ACHN (cell line): Measurements from ENCODE around the gene IQCK.
A peak's percentile ranks its signal among the peaks of the same experiment; 100 is the strongest.
"Not testable (repeated sequence)": the region's sequence is repeated elsewhere in the genome, so short reads cannot be mapped to it uniquely, and the experiment has no call there.

Experiments
- DNase-seq: peaks from one replicate; pipeline ENCODE4 v3.0.0-alpha.2; 2015
- in situ Hi-C: cut with HindIII; loops from 2 replicates; pipeline ENCODE4 v1.10.0; 2017; ENCODE audit warnings: low sequenced_read_pairs, low pct_ligation_motif_present, low pct_unique_long_range_greater_than_20kb

IQCK gene

DNA sequence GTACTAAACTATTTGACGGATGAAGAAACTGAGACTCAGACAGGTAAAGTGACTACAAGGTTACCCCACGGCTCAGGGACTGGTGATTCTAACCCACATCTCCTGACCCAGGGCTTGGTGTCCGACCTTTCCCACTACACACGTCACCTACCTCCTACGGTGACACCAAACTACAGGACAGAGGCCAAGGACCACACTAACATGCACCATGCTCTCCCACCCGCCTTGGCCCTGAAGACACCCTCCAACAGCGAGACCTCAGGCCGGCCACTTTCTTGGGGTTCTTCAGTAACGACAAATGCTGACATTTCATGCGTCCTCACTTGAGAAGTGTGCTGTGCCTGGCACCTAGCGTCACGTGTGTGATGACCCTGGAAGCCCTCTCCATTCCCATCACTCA, 6.4 kb upstream of the IQCK start:
- in situ Hi-C loops, result no loop called here
- no peak for DNase-seq

DNA sequence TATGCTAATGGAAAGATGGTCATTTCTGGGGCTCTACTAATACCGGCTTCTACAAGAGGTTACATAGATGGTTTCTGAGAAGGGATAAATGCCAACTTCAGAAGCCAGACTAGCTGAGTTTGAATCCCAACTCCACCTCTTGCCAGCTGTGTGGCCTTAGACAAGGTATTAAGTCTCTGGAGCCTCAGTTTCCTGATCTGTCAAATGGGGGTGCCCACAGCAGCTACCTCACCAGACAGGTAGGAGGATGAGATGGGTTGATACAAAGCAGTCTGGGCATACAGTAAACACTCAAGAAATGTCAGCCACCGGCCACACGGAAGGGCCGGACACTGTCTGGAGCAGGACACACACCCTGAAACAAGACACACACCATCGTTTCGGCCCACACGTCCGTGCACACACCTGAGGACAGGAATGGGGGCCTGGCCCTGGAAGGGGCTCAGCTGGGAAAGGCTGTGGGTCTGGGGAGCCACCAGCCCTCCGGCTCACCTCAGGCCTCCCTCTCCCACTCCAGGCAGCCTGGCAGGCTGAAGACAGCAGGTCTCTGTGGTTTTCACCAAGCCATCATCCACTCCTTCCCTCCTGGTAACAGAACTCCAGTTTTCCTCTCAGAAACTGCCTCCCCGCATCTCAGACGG, 5.5 kb upstream of the IQCK start:
- in situ Hi-C loops, result no loop called here
- no peak for DNase-seq

DNA sequence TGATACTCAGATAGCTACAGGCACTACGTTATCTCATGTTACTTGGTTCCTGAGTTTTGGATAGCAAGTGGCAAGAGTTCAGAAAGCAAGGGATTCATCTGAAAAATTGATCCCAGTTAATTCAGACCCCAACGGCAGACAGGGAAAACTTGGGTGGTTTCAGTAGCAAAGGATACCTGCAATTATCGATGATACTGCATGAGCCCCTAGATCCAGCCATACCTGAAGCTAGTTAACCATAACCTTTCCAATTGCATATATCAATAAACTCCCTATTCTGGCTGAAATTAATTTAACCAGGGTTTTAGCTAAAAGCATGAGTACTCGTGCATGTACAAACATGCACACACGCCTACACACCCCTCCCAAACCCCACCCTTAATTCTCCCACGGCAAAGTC, 4.4 kb upstream of the IQCK start:
- in situ Hi-C loops, result no loop called here
- DNase-seq, result no peak

DNA sequence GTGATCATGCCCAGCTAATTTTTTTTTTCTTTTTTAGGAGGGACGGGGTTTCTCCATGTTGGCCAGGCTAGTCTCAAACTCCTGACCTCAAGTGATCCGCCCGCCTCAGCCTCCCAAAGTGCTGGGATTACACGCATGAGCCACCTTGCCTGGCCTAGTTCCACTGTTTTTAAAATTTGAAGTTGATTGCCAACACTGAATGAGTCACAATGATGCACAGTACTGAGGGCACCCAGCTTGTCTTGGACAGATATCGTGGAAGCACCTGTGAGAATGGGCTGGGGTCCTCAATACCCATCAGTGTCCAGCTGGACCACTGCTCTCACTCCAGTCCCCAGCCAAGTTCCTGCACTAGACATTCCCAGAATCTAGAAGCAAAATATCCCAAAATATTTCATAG, 2.5 kb upstream of the IQCK start:
- peak; percentile 60 for DNase-seq
- in situ Hi-C loops, result no loop called here

DNA sequence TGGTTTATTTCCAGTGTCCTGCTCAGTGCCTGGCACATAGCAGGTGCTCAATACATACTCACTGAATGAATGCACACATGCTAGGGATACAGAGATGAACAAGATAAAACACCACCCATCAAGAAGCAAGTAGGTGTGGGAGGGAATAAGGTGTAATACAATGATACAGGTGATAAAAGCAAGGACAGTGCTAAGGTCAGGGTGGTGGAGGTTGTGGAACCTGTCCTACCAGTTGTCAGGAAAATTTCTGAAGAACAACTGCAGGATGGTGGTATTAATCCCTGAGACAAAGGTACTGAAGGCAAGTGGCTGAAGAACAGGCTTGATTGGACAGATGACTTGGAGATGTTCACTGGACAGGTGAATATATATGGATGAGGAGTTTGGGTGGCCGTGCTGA, 1.9 kb upstream of the IQCK start:
- DNase-seq, result no peak
- in situ Hi-C loops, result no loop called here

DNA sequence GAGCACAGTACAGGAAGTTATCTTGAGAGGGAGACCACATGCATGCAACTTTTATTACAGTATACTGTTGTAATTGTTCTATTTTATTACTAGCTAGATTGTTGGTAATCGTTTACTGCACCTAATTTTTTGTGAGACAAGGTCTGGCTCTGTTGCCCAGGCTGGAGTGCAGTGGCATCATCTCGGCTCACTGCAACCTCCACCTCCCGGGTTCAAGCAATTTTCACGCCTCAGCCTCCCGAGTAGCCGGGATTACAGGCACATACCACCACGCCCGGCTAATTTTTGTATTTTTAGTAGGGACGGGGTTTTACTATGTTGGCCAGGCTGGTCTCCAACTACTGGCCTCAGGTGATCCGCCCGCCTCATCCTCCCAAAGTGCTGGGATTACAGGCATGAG, 1.3 kb upstream of the IQCK start:
- in situ Hi-C loops, DNase-seq: not testable (repeated sequence)

DNA sequence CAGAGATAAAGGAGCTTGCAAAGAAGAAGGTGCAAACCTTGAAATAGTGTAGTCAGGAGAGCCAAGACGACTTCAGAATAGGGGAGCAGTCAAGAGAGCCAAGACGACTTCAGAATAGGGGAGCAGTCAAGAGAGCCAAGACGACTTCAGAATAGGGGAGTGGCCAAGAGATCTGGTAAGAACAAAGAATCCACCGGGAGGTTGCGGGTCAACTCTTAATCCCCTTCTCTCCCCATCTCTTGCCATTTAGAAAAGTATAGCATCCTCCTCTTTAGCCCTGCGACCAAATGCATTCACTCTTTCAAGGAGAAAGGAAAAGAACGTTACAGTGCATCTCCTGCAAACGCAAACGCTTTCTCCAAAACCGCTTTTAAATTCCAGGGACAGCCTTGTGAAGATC, 757 bp upstream of the IQCK start:
- in situ Hi-C loops, result no loop called here
- DNase-seq, result no peak

DNA sequence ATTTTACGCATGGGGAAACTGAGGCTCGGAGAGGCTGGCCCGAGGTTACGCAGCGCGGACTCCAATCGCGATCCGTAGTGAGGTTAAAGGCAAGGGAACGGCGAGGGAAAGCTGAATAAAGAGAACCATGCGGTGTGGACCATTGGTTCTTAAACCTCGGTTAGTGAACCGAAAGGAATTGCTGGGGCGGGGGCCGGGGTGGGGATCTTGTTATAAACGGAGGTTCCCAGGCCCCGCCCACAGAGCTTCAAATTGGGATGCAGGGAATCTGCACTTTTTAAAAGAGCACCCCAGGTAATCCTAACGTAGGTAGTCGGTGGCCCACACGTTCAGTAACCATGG, 524 bp downstream of the IQCK start:
- in situ Hi-C loops, result no loop called here
- no peak for DNase-seq

DNA sequence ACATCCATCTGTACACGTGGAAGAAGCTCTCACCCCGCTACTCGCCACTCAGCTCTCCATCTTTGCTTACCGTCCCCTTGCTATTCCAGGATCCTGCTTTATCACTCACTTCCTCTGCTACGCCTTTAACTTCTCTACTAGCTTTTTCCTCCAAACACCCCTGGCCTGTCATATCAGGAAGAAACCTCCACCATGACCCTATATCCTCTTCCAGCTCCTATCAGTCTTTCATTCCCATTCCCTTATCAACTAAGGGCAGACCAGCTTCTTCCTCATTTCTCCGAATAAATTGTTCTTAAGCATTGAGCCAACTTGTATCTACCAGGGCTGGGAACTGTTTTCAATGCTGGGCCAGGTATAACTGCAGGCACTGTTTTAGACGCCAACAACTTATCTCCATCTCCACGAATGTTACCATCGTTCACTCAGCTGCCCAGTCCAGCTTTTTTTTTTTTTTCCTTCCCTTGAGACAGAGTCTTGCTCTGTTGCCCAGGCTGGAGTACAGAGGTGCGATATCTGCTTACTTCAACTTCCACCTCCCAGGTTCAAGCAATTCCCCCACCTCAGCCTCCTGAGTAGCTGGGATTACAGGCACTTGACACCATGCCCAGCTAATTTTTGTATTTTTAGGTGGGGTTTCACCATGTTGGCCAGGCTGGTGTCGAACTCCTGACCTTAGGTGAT, 4.3 kb downstream of the IQCK start:
- in situ Hi-C loops, result no loop called here
- no peak for DNase-seq

DNA sequence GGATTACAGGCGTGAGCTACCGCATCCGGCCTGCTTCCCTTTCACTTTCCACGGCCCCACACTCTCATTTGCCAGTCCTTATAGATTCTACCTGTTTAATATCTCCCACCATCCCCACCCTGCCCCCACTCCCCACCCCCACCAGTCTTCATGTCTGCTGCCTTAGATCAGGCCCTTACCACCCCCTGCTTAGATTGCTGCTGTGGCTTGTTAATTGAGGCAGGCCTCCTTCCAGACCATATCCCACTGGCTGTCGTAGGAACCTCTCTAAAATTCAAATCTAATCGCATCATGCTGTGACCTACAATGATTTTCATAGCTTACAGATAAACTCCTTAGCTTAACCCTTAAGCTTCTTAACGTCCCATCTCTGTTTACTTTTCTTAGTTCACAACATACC, 4.9 kb downstream of the IQCK start:
- DNase-seq, result no peak
- in situ Hi-C loops, result no loop called here

DNA sequence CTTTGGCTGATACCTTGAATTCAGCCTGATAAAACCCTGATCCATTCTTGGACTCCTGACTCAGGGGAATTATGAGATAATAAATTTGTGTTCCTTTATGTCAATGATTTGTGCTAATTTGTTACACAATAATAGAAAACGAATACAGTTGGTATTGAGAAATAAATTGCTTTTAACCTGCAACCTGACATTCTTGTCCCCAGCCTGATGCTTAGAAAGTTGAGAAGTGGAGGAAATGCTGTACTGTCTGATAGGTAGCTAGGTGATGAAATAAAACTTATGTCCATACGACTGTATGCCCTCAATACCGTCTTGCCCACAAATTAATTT, 10.5 kb downstream of the IQCK start:
- in situ Hi-C loops, result no loop called here

DNA sequence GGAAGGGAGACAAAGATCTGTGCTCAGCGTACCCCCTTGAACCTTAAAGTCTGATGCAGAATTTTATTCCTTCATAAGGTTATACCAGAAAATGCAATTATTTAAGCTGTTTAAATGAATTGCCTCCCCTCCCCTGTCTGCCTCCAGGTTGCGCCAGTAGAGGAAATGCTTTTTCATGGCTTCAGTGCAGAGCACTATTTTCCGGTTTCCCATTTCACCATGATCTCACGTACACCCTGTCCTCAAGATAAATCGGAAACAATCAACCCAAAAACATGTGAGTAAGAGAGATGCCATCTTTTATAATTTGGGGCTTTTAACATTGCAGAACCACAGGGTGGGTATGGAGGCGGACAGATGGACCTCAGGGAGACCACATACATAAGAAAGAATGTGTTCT, 15.5 kb downstream of the IQCK start:
- in situ Hi-C loops, result no loop called here
- no peak for DNase-seq

More for the DNA sequence above, 10.5 kb downstream of the IQCK start:
- DNase-seq, result no peak

DNA sequence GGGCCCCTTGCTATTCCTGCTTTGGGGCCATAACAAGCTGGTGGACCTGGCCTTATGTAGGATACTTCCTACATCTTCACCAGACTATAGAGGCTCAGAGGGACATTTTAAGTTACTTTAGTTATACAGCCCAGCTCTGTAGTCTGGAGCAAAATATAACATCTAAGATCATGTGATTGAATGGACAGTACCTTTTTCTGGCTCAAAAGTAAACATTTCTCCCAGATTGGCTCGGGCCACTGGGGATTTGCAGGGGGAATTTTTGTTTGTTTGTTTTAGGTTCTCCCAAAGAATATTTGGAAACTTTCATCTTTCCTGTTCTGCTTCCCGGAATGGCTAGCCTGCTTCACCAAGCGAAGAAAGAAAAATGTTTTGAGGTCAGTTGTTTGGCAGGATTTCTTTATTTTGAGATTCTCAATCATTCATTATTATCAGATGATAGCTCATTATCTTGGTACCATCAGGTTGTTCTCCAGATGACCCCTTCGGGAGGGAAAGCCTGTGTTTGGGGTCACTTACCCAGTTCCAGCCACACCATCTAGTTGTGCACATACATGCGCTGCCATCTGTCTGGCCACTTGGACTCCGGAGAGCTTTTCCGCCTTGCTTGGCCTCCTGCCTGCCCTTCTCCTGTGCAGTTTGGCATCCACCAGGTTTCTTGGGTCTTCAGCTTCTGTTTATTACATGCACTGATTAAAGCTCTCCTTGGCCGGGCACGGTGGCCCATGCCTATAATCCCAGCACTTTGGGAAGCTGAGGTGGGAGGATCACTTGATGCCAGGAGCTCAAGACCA, 17.2 kb downstream of the IQCK start:
- in situ Hi-C loops, result no loop called here
- DNase-seq, result no peak

DNA sequence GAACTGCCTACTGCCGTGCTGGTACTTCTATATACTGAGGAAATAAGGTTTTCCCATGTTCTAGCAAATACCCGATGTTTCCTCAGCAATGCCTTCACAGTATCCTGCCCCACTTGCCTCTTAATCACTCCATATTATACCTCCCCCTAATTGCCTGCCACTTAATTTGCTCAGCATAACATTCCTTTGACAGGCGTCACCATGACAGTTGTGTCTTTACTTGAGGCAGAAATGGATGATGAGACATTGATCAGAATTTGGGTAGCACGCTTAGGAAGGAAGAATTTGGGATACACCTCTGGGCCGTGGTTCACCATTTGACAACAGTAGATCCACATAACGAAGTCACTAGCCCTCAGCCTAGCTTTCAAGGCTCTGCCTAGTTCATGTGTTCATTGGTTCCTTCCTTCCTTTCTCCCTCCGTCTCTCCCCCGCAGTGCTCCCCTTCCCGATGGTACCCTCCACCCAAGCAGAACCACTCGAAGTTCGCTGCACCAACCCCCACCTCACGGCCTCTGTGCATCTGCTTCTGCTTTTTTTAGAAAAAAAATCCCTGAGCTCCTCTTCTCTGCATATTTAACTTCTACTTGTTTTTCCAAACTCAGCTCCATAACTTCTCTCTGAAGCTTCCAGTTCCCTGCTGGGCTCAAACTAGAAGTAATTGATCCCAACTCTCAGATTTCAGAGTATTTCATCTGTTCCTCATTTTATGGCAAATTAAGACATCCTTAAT, 19.4 kb downstream of the IQCK start:
- no peak for DNase-seq
- in situ Hi-C loops, result no loop called here

DNA sequence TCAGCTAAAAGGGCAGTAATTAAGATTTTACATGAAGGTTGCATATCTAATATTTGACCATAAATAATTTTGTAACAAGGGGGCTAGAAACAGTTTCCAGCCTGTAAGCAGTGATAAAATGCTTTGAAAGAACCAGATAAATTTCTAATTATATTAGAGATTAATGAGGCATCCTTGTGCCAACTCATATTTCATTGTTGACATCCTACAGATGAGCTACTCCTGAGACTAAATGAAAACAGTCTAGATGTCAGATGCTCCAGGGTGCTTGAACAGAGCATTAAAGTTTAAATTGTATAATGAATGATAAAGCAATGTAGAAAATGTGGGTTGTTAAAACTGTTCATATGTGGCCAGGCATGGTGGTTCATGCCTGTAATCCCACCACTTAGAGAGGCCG, 23.3 kb downstream of the IQCK start:
- in situ Hi-C loops, result no loop called here
- no peak for DNase-seq

DNA sequence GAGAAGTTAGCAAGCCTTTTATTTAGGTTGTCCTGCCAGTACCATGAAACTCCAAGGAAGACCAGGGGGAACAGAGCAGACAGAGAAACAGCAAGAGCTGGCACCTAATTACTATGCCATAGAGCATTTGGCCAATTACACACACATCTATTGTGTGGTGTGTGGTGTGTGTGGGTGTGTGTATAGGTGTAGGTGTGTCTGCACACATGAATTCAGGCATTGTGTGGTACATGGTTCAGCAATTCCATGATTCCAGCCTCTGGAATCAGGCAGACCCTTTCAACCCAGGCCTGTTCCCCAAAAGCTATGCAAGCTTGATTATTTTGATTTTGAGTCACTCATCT, 25.7 kb downstream of the IQCK start:
- DNase-seq, result no peak
- in situ Hi-C loops, result no loop called here

DNA sequence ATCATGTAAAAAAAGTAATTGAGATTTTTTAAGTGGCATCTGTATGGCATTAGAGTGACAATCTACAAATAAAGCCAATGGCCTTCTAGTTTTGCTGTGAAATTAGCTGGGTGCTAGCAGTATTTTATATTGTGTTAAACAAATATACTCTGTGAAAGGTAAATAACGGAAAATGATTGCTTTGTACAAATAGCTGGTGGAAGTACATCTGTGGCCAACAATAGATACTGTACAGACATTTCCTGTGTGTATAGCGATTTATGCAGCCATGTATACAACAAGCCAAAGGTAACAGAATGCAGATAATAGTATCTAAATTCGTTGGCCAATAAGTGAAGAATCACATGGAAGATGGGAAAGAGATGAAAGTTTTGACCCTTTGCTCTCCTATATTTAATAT, 26.6 kb downstream of the IQCK start:
- no peak for DNase-seq
- in situ Hi-C loops, result no loop called here

DNA sequence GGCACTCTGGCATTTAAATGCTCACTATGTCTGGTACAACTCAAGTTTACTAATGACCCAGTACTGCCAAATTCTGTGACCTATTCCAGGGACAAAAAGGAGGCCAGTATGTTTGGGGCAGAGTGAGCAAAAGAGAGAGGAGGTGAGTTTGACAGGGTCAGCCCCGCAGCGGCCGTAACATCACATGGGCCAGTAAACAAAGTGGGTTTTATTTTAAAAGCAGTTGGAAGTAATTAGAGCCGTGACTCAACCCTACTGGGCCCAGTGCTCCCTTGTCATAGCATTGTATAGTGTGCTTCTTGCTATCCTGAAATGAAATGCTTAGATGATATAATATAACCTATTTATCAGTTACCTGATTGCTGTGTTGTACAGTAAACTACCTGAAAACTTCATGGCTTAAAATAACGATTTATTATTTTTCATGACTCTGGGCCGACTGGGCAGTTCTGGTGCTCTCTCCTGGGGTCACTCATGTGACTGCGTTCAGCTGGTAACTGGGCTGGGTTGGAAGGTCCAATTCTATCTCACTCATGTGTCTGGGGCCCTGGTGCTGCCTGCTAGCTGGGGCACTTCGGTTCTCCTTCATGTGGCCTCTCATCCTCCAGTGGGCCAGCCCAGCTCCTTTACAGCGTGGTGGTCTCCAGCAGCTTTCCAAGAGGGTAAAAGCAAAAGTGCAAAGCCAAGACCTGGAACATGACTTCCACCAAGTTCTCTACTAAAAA, 27.4 kb downstream of the IQCK start:
- no peak for DNase-seq
- in situ Hi-C loops, result no loop called here

DNA sequence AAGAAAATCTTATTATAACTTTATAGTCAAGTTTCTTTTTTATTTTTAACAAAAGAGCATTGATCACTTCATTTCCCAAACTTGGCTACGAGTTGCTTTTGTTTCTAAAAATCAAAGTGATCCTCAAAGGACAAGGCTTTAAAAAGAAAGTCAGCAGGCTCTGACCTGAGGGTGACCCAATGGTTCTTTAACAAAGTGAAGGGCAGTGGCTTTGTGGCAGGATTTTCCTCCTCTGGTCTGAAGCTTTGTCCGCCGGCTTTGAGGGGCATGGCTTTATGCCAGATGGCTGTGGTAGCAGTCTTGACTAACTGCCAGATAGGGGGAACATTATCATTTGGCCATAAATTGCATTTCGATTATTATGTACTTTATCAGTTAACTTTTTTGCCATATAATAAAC, 28.5 kb downstream of the IQCK start:
- DNase-seq, result no peak
- in situ Hi-C loops, result no loop called here
